A549 (cell line): Measurements from ENCODE around the gene MPPED1. TPM values are rescaled to one million over a fixed set of nuclear protein-coding genes. Genes with fewer than 3 reads are reported as not detected.

Experiments used
- ATAC-seq, 2 experiments: fragments of 200-7000 bp in 1 of 2; fragments of >200 bp in 1 of 2; cut with Nextera tagmentation in 1 of 2; cut with Tn5 transposase in 1 of 2; 3 replicates each; pipeline versions ENCODE4 v1.8.0 to v1.9.1; 2018 to 2020; ENCODE audit warnings: mild to moderate bottlenecking in 1 of 2, moderate library complexity in 1 of 2
- CTCF ChIA-PET: fragments of 300-600 bp; sonication (Branson Sonifier 250); formaldehyde crosslinking; extraction: SDS; loops from one replicate; lab custom pipeline; 2021; ENCODE audit warnings: antibody characterized with exemption, inconsistent platforms; lab: Yijun Ruan, JAX
- POLR2A ChIA-PET: fragments of 350-600 bp; formaldehyde crosslinking; extraction: SDS; loops from one replicate; lab custom pipeline; 2021; ENCODE audit warnings: antibody characterized with exemption, inconsistent platforms; lab: Yijun Ruan, JAX
- DNase-seq, 2 experiments: peaks; one replicate each; pipeline versions ENCODE4 v3.0.0 to v3.0.0-alpha.2; 2011 to 2016; ENCODE audit warnings: low read depth in 1 of 2, low spot score in 1 of 2
- FAIRE-seq: peaks from 2 replicates; lab custom pipeline; 2011; peaks lifted over from hg19 to GRCh38; lab: Jason Lieb, UNC
- H3K27ac ChIP-seq, 2 experiments: fragments of >200 bp; sonication (Bioruptor Twin); formaldehyde crosslinking; 3 replicates each; pipeline ENCODE4 v1.5.1; 2016 to 2017
- H3K4me1 ChIP-seq: fragments of >200 bp; sonication (Bioruptor Twin); formaldehyde crosslinking; 3 replicates; pipeline ENCODE4 v1.6.1; 2016
- H3K4me2 ChIP-seq: fragments of >200 bp; sonication (Bioruptor Twin); formaldehyde crosslinking; 3 replicates; pipeline ENCODE4 v1.6.1; 2016
- H3K4me3 ChIP-seq: fragments of >200 bp; sonication (Bioruptor Twin); formaldehyde crosslinking; 3 replicates; pipeline ENCODE4 v1.5.1; 2016
- H3K9me3 ChIP-seq: fragments of >200 bp; sonication (Bioruptor Twin); formaldehyde crosslinking; 3 replicates; pipeline ENCODE4 v1.6.1; 2016
- BCL3 ChIP-seq: fragments of >200 bp; sonication (Bioruptor Twin); formaldehyde crosslinking; IDR thresholded peaks from 3 replicates; pipeline ENCODE4 v1.6.1; 2016
- CBX2 ChIP-seq: fragments of 200-600 bp; sonication (generic); IDR thresholded peaks from 2 replicates; pipeline ENCODE4 v1.6.1; 2016; ENCODE audit warnings: low read depth, mild to moderate bottlenecking, borderline replicate concordance
- CBX8 ChIP-seq: fragments of 200-600 bp; sonication (generic); IDR thresholded peaks from 2 replicates; pipeline ENCODE4 v1.6.1; 2016
- CHD2 ChIP-seq: fragments of 150-350 bp; IDR thresholded peaks from 2 replicates; pipeline ENCODE4 v1.6.1; 2014; ENCODE audit warnings: low read length; ENCODE audit not compliant: partially characterized antibody
- E2F6 ChIP-seq: IDR thresholded peaks from 2 replicates; pipeline ENCODE4 v1.6.1; 2012; ENCODE audit warnings: low read depth, borderline replicate concordance
- EHF ChIP-seq: fragments of 250-450 bp; sonication (Bioruptor Pico); IDR thresholded peaks from 2 replicates; pipeline ENCODE4 v1.5.0; 2020; ENCODE audit warnings: mild to moderate bottlenecking
- EP300 ChIP-seq, 2 experiments: fragments of >200 bp; sonication (Bioruptor Twin); formaldehyde crosslinking; IDR thresholded peaks; 2 replicates in 1 of 2; 3 replicates in 1 of 2; pipeline ENCODE4 v1.6.1; 2016 to 2017
- FOSL2 ChIP-seq, 2 experiments: fragments of 450-650 bp in 1 of 2; fragments of >200 bp in 1 of 2; sonication (Bioruptor Twin) in 1 of 2; formaldehyde crosslinking; IDR thresholded peaks; 2 replicates each; pipeline versions ENCODE4 v1.5.0 to v1.6.1; 2016 to 2020; ENCODE audit warnings: mild to moderate bottlenecking in 1 of 2, moderate library complexity in 1 of 2
- FOXS1 ChIP-seq: fragments of 250-450 bp; sonication (Bioruptor Pico); IDR thresholded peaks from 2 replicates; pipeline ENCODE4 v1.5.0; 2020; ENCODE audit warnings: mild to moderate bottlenecking, moderate library complexity
- GATA3 ChIP-seq: IDR thresholded peaks from 2 replicates; pipeline ENCODE4 v1.6.1; 2012; ENCODE audit warnings: borderline replicate concordance
- HES2 ChIP-seq: fragments of >200 bp; sonication (Bioruptor Twin); formaldehyde crosslinking; IDR thresholded peaks from 2 replicates; pipeline ENCODE4 v1.6.1; 2016
- HEYL ChIP-seq: fragments of 250-450 bp; sonication (Bioruptor Pico); IDR thresholded peaks from 2 replicates; pipeline ENCODE4 v1.8.0; 2021; ENCODE audit warnings: mild to moderate bottlenecking, moderate library complexity
- HMGXB4 ChIP-seq: fragments of 250-450 bp; sonication (Bioruptor Pico); IDR thresholded peaks from 2 replicates; pipeline ENCODE4 v1.5.0; 2021; ENCODE audit warnings: mild to moderate bottlenecking, moderate library complexity, borderline replicate concordance
- KDM1A ChIP-seq: fragments of 200-600 bp; sonication (generic); IDR thresholded peaks from 2 replicates; pipeline ENCODE4 v1.6.1; 2016; ENCODE audit warnings: low read depth, mild to moderate bottlenecking
- KDM5A ChIP-seq: fragments of 200-600 bp; sonication (generic); IDR thresholded peaks from 2 replicates; pipeline ENCODE4 v1.6.1; 2016; ENCODE audit warnings: antibody characterized with exemption, mild to moderate bottlenecking
- MAFK ChIP-seq: fragments of 450-650 bp; IDR thresholded peaks from 2 replicates; pipeline ENCODE4 v1.6.1; 2014; ENCODE audit not compliant: partially characterized antibody
- MAZ ChIP-seq: fragments of 150-350 bp; IDR thresholded peaks from 2 replicates; pipeline ENCODE4 v1.6.1; 2014; ENCODE audit warnings: antibody characterized with exemption, low read depth, low read length, borderline replicate concordance
- NFE2L2 ChIP-seq: fragments of 150-350 bp; conservative IDR thresholded peaks from 2 replicates; pipeline ENCODE4 v1.6.1; 2014; ENCODE audit warnings: low read length
- PHF8 ChIP-seq: fragments of 200-600 bp; sonication (generic); IDR thresholded peaks from 2 replicates; pipeline ENCODE4 v1.6.1; 2016; ENCODE audit warnings: low read depth, mild to moderate bottlenecking, antibody characterized with exemption, moderate library complexity, borderline replicate concordance
- POLR2A ChIP-seq: IDR thresholded peaks from 2 replicates; pipeline ENCODE4 v1.6.1; 2012; ENCODE audit warnings: mild to moderate bottlenecking, low read length
- RAD21 ChIP-seq, 2 experiments: fragments of >200 bp in 1 of 2; sonication (Bioruptor Twin) in 1 of 2; formaldehyde crosslinking in 1 of 2; IDR thresholded peaks in 1 of 2; conservative IDR thresholded peaks in 1 of 2; 2 replicates in 1 of 2; 3 replicates in 1 of 2; pipeline ENCODE4 v1.6.1; 2012 to 2018; ENCODE audit warnings: inconsistent platforms in 1 of 2
- RARB ChIP-seq: fragments of 250-450 bp; sonication (Bioruptor Pico); IDR thresholded peaks from 2 replicates; pipeline ENCODE4 v1.8.0; 2021; ENCODE audit warnings: mild to moderate bottlenecking, moderate library complexity
- RFX5 ChIP-seq: fragments of 450-650 bp; IDR thresholded peaks from 2 replicates; pipeline ENCODE4 v1.7.1; 2014; ENCODE audit warnings: antibody characterized with exemption, mild to moderate bottlenecking, moderate library complexity
- RNF2 ChIP-seq: fragments of 200-600 bp; sonication (generic); IDR thresholded peaks from 2 replicates; pipeline ENCODE4 v1.6.1; 2016; ENCODE audit warnings: low read depth, mild to moderate bottlenecking, antibody characterized with exemption, moderate library complexity, borderline replicate concordance
- SMC3 ChIP-seq: fragments of >200 bp; sonication (Bioruptor Twin); formaldehyde crosslinking; IDR thresholded peaks from 3 replicates; pipeline ENCODE4 v1.6.1; 2018; ENCODE audit warnings: inconsistent platforms
- SREBF2 ChIP-seq: fragments of 450-650 bp; IDR thresholded peaks from 2 replicates; pipeline ENCODE4 v1.6.1; 2014; ENCODE audit warnings: mild to moderate bottlenecking, moderate library complexity
- USF2 ChIP-seq: fragments of 450-650 bp; IDR thresholded peaks from 2 replicates; pipeline ENCODE4 v1.6.1; 2014; ENCODE audit warnings: antibody characterized with exemption
- ZC3H11A ChIP-seq: fragments of 450-650 bp; IDR thresholded peaks from 2 replicates; pipeline ENCODE4 v1.6.1; 2014; ENCODE audit warnings: antibody characterized with exemption, mild to moderate bottlenecking
- ZSCAN20 ChIP-seq: fragments of 250-450 bp; sonication (Bioruptor Pico); IDR thresholded peaks from 2 replicates; pipeline ENCODE4 v1.8.0; 2022; ENCODE audit warnings: mild to moderate bottlenecking, moderate library complexity
- WGBS: methylation state at CpG from one replicate; pipeline ENCODE4 v1.1.6; 2017; ENCODE audit errors: missing lambda C conversion rate; 5-methylcytosine and 5-hydroxymethylcytosine counted together
- polyA plus RNA-seq, 4 experiments: library from polyadenylated mRNA; depleted of rRNA in 3 of 4; stranded (reverse); fragments of >200 nt; fragmentation: RNase III in 1 of 4; extraction: RNeasy Plus Mini Kit Qiagen cat#74134 plus additional on column Dnase treatment in 1 of 4; gene quantifications; 2 replicates in 3 of 4; 3 replicates in 1 of 4; pipeline ENCODE4 v1.2.3, GENCODE V29; 2011 to 2017
- TF ChIP-seq, protein P1 (sequence below): IDR thresholded peaks from 2 replicates; pipeline ENCODE4 v1.6.1; 2012

The MPPED1 gene
- polyA plus RNA-seq, 2 of the 4 experiments (the other 2 are of a cell fraction): not detected

GRCh38 chr22:43408009-43408408 lies 3.8 kb upstream of the MPPED1 start:
- no peak for FAIRE-seq
- ATAC-seq: no peak
- TF ChIP-seq SMC3 (no peak), SREBF2 (no peak), NFE2L2 (no peak), CHD2 (no peak), BCL3 (no peak), USF2 (no peak), HEYL (CRISPR knock-in tag) (no peak), EP300 (IDR thresholded peaks at IDR 0.05) (no peak), RFX5 (no peak), KDM1A (no peak), KDM5A (no peak), HES2 (no peak), PHF8 (no peak), CBX8 (no peak), ZC3H11A (no peak), RAD21 (conservative IDR thresholded peaks at IDR 0.05 in 1 of 2, IDR thresholded peaks at IDR 0.05 in 1 of 2) (no peak), EHF (CRISPR knock-in tag) (no peak)
- CTCF ChIA-PET: interaction anchor here (0.6 to 1.8 kb wide), 4 partner anchors 9 to 134 kb away, joined by 3 to 7 read pairs (median 4); no protein-coding TSS in a partner anchor
- Histone ChIP-seq H3K27ac (no peak overlapping the region), H3K4me1 (no peaks in the 10 kb centered on the region), H3K4me3 (no peak overlapping the region), H3K9me3 (no peaks in the 10 kb centered on the region), H3K4me2 (no peak overlapping the region)
- POLR2A ChIA-PET: no interaction called here
- no peak for DNase-seq
- 73% methylated on average over 2 of the region's 2 CpGs for WGBS

GRCh38 chr22:43409046-43409445 lies 2.8 kb upstream of the MPPED1 start:
- no peak overlapping the region for H3K4me3 ChIP-seq
- 67% methylated on average over 8 of the region's 8 CpGs for WGBS
- no peaks in the 10 kb centered on the region for H3K9me3 ChIP-seq
- DNase-seq (no peak), FAIRE-seq (no peak), ATAC-seq (no peak)
- no peak for TF ChIP-seq HES2
- no peak for TF ChIP-seq RNF2
- TF ChIP-seq GATA3: no peak
- no peak for TF ChIP-seq EHF (CRISPR knock-in tag)
- TF ChIP-seq MAZ: no peak
- no peak for TF ChIP-seq ZSCAN20 (CRISPR knock-in tag)
- no peak for TF ChIP-seq CBX8
- TF ChIP-seq CHD2: no peak
- no peak for TF ChIP-seq CBX2
- no peak for TF ChIP-seq E2F6
- TF ChIP-seq RARB (CRISPR knock-in tag): no peak
- no peak for TF ChIP-seq FOXS1 (CRISPR knock-in tag)
- TF ChIP-seq MAFK: no peak
- TF ChIP-seq, protein P1, sequence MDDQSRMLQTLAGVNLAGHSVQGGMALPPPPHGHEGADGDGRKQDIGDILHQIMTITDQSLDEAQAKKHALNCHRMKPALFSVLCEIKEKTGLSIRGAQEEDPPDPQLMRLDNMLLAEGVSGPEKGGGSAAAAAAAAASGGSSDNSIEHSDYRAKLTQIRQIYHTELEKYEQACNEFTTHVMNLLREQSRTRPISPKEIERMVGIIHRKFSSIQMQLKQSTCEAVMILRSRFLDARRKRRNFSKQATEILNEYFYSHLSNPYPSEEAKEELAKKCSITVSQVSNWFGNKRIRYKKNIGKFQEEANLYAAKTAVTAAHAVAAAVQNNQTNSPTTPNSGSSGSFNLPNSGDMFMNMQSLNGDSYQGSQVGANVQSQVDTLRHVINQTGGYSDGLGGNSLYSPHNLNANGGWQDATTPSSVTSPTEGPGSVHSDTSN: no peak
- TF ChIP-seq HMGXB4 (CRISPR knock-in tag): no peak
- TF ChIP-seq FOSL2 (IDR thresholded peaks at IDR 0.05): no peak
- no peak for TF ChIP-seq FOSL2 (CRISPR knock-in tag; IDR thresholded peaks at IDR 0.05)
- no peak for TF ChIP-seq POLR2A
- H3K4me1 ChIP-seq: no peaks in the 10 kb centered on the region
- no peak overlapping the region for H3K4me2 ChIP-seq
- no peak overlapping the region for H3K27ac ChIP-seq
- ChIA-PET CTCF (interaction anchor here (1.8 kb wide), 1 partner anchor 21 kb away, joined by 7 read pairs; no protein-coding TSS in a partner anchor), POLR2A (no interaction called here)
